Measurements from ENCODE around the gene TGFBR1. TPM values are rescaled to one million over a fixed set of nuclear protein-coding genes. Genes with fewer than 3 reads are reported as not detected.
A peak's percentile ranks its signal among the peaks of the same experiment; 100 is the strongest.

Gene TGFBR1
- total RNA-seq, 4 donors from 2014 or later, result 24.0 to 37.4 (median 31.8) TPM

GRCh38 chr9:99180662-99181061 is 75.7 kb downstream of the TGFBR1 start:
- no peak overlapping the region for H3K27ac ChIP-seq
- H3K9me3 ChIP-seq, result no peaks in the 10 kb centered on the region
- no peaks in the 10 kb centered on the region for H3K27me3 ChIP-seq
- no peaks in the 10 kb centered on the region for H3K36me3 ChIP-seq
- 91 to 95% methylated on average over 9 of the region's 9 CpGs for WGBS, 2 donors
- no peak for DNase-seq (ENCODE audit: low spot score in 2 of 2)
- no peak for TF ChIP-seq EP300 (IDR thresholded peaks at IDR 0.05)
- TF ChIP-seq CTCF (IDR thresholded peaks at IDR 0.05), result no peak
- TF ChIP-seq POLR2A (IDR thresholded peaks at IDR 0.05), result no peak
- peaks cover 0 to 14% (median 0%) of the 10 kb centered on the region in 4 donors for H3K4me1 ChIP-seq
- H3K4me3 ChIP-seq, result no peak overlapping the region

GRCh38 chr9:99181206-99181605 is 76.3 kb downstream of the TGFBR1 start:
- H3K36me3 ChIP-seq, result no peaks in the 10 kb centered on the region
- no peaks in the 10 kb centered on the region for H3K27me3 ChIP-seq
- H3K9me3 ChIP-seq, result no peaks in the 10 kb centered on the region
- peaks cover 0 to 14% (median 0%) of the 10 kb centered on the region in 4 donors for H3K4me1 ChIP-seq
- 78 to 88% methylated on average over 2 of the region's 2 CpGs for WGBS, 2 donors
- no peak for TF ChIP-seq CTCF (IDR thresholded peaks at IDR 0.05)
- TF ChIP-seq EP300 (IDR thresholded peaks at IDR 0.05), result no peak
- TF ChIP-seq POLR2A (IDR thresholded peaks at IDR 0.05), result no peak
- H3K27ac ChIP-seq, result no peak overlapping the region
- no peak overlapping the region for H3K4me3 ChIP-seq
- DNase-seq (ENCODE audit: low spot score in 2 of 2), result no peak

DNA sequence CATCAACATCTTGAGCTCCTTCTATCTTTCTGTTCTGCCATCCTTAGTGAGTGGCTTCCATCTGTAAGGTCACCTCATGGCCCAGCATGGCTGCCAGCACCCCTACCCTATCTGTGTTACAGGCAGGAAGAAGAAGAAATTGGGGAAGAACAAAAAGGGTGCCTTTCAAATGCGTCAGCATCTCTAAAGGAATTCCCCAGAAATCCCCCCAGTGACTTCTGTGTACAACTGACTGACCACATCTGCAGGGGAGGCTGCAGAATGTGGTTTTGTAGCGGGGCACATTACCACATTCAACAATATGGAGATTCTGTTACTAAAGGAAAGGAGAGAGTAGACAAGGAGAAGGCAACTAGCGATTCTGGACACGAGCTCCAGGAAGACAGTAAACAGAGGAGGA is 76.7 kb downstream of the TGFBR1 start:
- H3K4me1 ChIP-seq, result peaks cover 0 to 14% (median 0%) of the 10 kb centered on the region in 4 donors
- no peaks in the 10 kb centered on the region for H3K36me3 ChIP-seq
- WGBS, 2 donors, result 70 to 71% methylated on average over 4 of the region's 4 CpGs
- no peak overlapping the region for H3K4me3 ChIP-seq
- H3K27me3 ChIP-seq, result no peaks in the 10 kb centered on the region
- TF ChIP-seq POLR2A (IDR thresholded peaks at IDR 0.05), result no peak
- TF ChIP-seq EP300 (IDR thresholded peaks at IDR 0.05), result no peak
- no peak for TF ChIP-seq CTCF (IDR thresholded peaks at IDR 0.05)
- no peak for DNase-seq (ENCODE audit: low spot score in 2 of 2)
- H3K9me3 ChIP-seq, result no peaks in the 10 kb centered on the region
- H3K27ac ChIP-seq, result no peak overlapping the region

- Histone ChIP-seq H3K4me1 (peaks cover 0 to 14% (median 0%) of the 10 kb centered on the region in 4 donors), H3K36me3 (no peaks in the 10 kb centered on the region), H3K4me3 (no peak overlapping the region), H3K9me3 (no peaks in the 10 kb centered on the region), H3K27ac (no peak overlapping the region), H3K27me3 (no peaks in the 10 kb centered on the region)
- no peak for TF ChIP-seq POLR2A (IDR thresholded peaks at IDR 0.05)
- no peak for TF ChIP-seq EP300 (IDR thresholded peaks at IDR 0.05)
- no peak for TF ChIP-seq CTCF (IDR thresholded peaks at IDR 0.05)
- WGBS, 2 donors, result 89 to 91% methylated on average over 3 of the region's 3 CpGs
- no peak for DNase-seq (ENCODE audit: low spot score in 2 of 2)
Observed at GRCh38 chr9:99182356-99182755, 77.4 kb downstream of the TGFBR1 start.

DNA sequence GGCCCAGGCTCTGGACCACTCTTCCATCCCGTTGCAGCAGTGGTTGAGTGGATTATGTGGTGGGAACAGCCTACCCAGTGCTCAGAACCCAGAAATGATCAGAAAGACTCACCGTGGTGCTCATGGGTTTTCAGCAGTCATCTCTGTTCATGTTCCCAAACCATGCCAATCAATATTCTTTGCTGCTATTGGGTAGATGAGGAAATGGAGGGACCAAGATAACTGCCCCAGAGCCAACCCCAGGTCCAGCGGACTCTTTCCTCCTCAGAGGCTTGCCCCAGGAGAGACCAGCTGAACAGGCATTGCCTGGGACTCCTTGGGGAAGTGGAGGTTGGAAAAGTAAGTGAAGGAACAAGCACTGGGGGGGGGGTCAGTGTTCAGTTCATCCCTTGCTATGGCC is 78.7 kb downstream of the TGFBR1 start:
- Histone ChIP-seq H3K4me1 (peaks cover 0 to 14% (median 0%) of the 10 kb centered on the region in 4 donors), H3K27me3 (no peaks in the 10 kb centered on the region), H3K36me3 (no peaks in the 10 kb centered on the region), H3K9me3 (no peaks in the 10 kb centered on the region), H3K27ac (peak overlapping the region in 1 of 4 donors; percentile 52), H3K4me3 (no peak overlapping the region)
- no peak for DNase-seq (ENCODE audit: low spot score in 2 of 2)
- no peak for TF ChIP-seq CTCF (IDR thresholded peaks at IDR 0.05)
- TF ChIP-seq EP300 (IDR thresholded peaks at IDR 0.05), result no peak
- TF ChIP-seq POLR2A (IDR thresholded peaks at IDR 0.05), result no peak
- WGBS, 2 donors, result 91 to 98% methylated on average over 3 of the region's 3 CpGs

Data from tibial nerve (tissue), 4 donors.